ENCODE data around the gene RPL38. TPM values are rescaled to one million over a fixed set of nuclear protein-coding genes. Genes with fewer than 3 reads are reported as not detected.

Gene RPL38
- total RNA-seq, 1 donor from 2014 or later, result 701 TPM

- Histone ChIP-seq H3K27me3 (ENCODE audit: low read depth) (no peaks in the 10 kb centered on the region), H3K27ac (no peak overlapping the region), H3K36me3 (peaks cover 46% of the 10 kb centered on the region), H3K9me3 (no peaks in the 10 kb centered on the region), H3K4me3 (peak overlapping the region; percentile 66), H3K4me1 (peaks cover 58% of the 10 kb centered on the region)
- ATAC-seq (no peak), DNase-seq (no peak)
- TF ChIP-seq CTCF (IDR thresholded peaks at IDR 0.05), result no peak
- intact Hi-C loops (cut with DNase I), result no loop called here
Measured at GRCh38 chr17:74211141-74211911, 7.8 kb downstream of the RPL38 start.

GRCh38 chr17:74211912-74212208, 8.4 kb downstream of the RPL38 start:
- H3K27me3 ChIP-seq (ENCODE audit: low read depth), result no peaks in the 10 kb centered on the region
- peak overlapping the region; percentile 66 for H3K4me3 ChIP-seq
- intact Hi-C loops (cut with DNase I), result no loop called here
- peak overlapping the region; percentile 74 for H3K27ac ChIP-seq
- DNase-seq (no peak), ATAC-seq (no peak)
- H3K4me1 ChIP-seq, result peaks cover 52% of the 10 kb centered on the region
- H3K36me3 ChIP-seq, result peaks cover 40% of the 10 kb centered on the region
- no peak for TF ChIP-seq CTCF (IDR thresholded peaks at IDR 0.05)
- H3K9me3 ChIP-seq, result no peaks in the 10 kb centered on the region

GRCh38 chr17:74212209-74212912, 8.9 kb downstream of the RPL38 start:
- H3K27me3 ChIP-seq (ENCODE audit: low read depth), result no peaks in the 10 kb centered on the region
- TF ChIP-seq CTCF (IDR thresholded peaks at IDR 0.05), result no peak
- ATAC-seq (peak; percentile 1 to 2), DNase-seq (peak; percentile 61)
- intact Hi-C loops (cut with DNase I), result no loop called here
- peak overlapping the region; percentile 66 for H3K4me3 ChIP-seq
- no peaks in the 10 kb centered on the region for H3K9me3 ChIP-seq
- H3K27ac ChIP-seq, result peak overlapping the region; percentile 74
- peaks cover 47% of the 10 kb centered on the region for H3K4me1 ChIP-seq
- peaks cover 35% of the 10 kb centered on the region for H3K36me3 ChIP-seq

- intact Hi-C loops (cut with DNase I), result no loop called here
- Histone ChIP-seq H3K36me3 (peaks cover 28% of the 10 kb centered on the region), H3K4me1 (peaks cover 43% of the 10 kb centered on the region), H3K27me3 (ENCODE audit: low read depth) (no peaks in the 10 kb centered on the region), H3K27ac (peak within 1 kb of the TSS; percentile 74), H3K9me3 (no peaks in the 10 kb centered on the region), H3K4me3 (peak within 1 kb of the TSS; percentile 66)
- TF ChIP-seq CTCF (IDR thresholded peaks at IDR 0.05), result peak; percentile 33
- DNase-seq, result peak; percentile 91
- peak; percentile 94 for ATAC-seq
Measured at GRCh38 chr17:74212913-74213791, 9.7 kb downstream of the RPL38 start, which contains the start of gene TTYH2. Gene TTYH2 (plus strand): TSS chr17:74213571. CDS start chr17:74213588, 17 bp downstream.

- intact Hi-C loops (cut with DNase I), result no loop called here
- Histone ChIP-seq H3K4me1 (peaks cover 43% of the 10 kb centered on the region), H3K36me3 (peaks cover 21% of the 10 kb centered on the region), H3K4me3 (peak overlapping the region; percentile 66), H3K9me3 (no peaks in the 10 kb centered on the region), H3K27ac (peak overlapping the region; percentile 74), H3K27me3 (ENCODE audit: low read depth) (no peaks in the 10 kb centered on the region)
- peak; percentile 32 to 41 for ATAC-seq
- no peak for DNase-seq
- TF ChIP-seq CTCF (IDR thresholded peaks at IDR 0.05), result no peak
Measured at GRCh38 chr17:74213861-74214391, 10.4 kb downstream of the RPL38 start.
